Epithelial cell of esophagus (primary cell): ENCODE results near the gene VAX1.

ENCODE experiments used
- DNase-seq: peaks from one replicate; pipeline ENCODE4 v3.0.0; 2010; ENCODE audit warnings: low read depth
- H3K4me3 ChIP-seq: 2 replicates; pipeline ENCODE4 v1.5.1; 2011; ENCODE audit warnings: mild to moderate bottlenecking, low read length, control low read depth
- CTCF ChIP-seq: IDR thresholded peaks from 2 replicates; pipeline ENCODE4 v1.5.1; 2011; ENCODE audit warnings: low read depth, mild to moderate bottlenecking, low read length, control low read depth, inconsistent platforms; ENCODE audit not compliant: insufficient read depth; ENCODE audit errors: missing control alignments

The VAX1 gene

GRCh38 chr10:117126034-117126433 lies 12.0 kb downstream of the VAX1 start:
- TF ChIP-seq CTCF, result no peak
- DNase-seq, result no peak
- H3K4me3 ChIP-seq, result no peak overlapping the region

DNA sequence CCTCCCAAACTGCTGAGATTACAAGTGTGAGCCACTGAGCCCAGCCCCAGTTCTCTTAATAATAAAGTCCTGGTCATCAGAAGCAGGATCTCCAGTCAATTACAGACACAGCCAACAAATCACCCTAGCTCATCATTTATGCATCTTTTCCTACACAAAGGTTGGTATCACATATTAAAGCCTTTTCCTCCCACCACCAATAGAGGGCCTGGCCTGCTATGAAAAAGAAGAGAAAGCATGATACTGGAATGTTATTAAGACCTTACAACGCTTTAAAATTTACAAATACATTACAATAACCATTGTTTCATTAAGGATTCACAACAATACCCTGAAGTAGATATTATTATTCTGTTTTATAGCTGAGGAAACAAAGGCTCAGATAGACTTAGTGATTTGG lies 25.9 kb downstream of the VAX1 start:
- peak; percentile 51 for TF ChIP-seq CTCF
- DNase-seq, result no peak
- H3K4me3 ChIP-seq, result no peak overlapping the region

DNA sequence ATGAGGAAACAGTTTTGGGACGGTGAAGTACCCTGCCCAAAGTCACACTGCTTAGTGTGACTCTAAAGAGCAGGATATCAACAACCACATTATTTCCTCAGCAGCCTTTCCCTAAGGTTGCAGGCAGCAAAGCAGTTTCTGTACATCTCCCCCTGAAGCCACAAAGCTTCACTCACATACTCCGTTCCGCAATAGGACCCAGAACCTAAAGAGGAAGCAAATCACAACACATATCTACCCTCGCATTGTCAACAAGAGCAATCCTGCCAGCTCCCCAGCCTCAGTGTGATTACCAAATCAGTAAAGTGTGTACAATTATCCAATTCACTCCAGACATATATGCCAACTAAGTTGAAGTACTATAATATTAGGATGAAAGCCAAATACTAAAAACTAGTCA lies 30.8 kb downstream of the VAX1 start:
- TF ChIP-seq CTCF, result no peak

GRCh38 chr10:117096599-117097201 lies 41.4 kb downstream of the VAX1 start:
- H3K4me3 ChIP-seq, result no peak overlapping the region
- no peak for DNase-seq
- no peak for TF ChIP-seq CTCF

More for the DNA sequence above, 30.8 kb downstream of the VAX1 start:
- no peak for DNase-seq
- H3K4me3 ChIP-seq, result no peak overlapping the region

DNA sequence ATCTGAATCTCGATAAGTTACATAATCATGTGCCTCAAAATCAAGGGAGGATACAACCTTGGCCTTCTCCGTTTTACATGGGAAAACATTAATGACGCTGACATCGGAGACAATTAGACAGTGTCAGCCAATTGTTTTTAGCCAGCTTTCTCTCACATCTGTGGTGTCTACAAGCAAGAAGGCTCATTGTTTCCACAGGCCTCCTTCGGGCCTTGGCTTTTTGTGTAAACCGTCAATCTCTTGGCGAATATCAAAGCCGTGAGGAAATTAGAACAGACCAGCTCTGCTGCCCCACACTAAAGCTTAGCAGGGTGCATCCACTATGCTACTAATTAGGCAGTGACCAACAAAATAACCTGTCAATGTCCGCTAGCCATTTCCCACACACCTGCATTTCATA lies 43.2 kb downstream of the VAX1 start:
- no peak for TF ChIP-seq CTCF
- no peak overlapping the region for H3K4me3 ChIP-seq
- DNase-seq, result no peak

- TF ChIP-seq CTCF, result no peak
- no peak overlapping the region for H3K4me3 ChIP-seq
- no peak for DNase-seq
These were observed 45.7 kb downstream of the VAX1 start for GRCh38 chr10:117092386-117092785.

- no peak for TF ChIP-seq CTCF
- H3K4me3 ChIP-seq, result no peak overlapping the region
- no peak for DNase-seq
These were observed 47.2 kb downstream of the VAX1 start for GRCh38 chr10:117090834-117091233.
